GM23338 (cell line): Measurements from ENCODE around the gene SOX13.

Source experiments
- JUNB ChIP-seq: IDR thresholded peaks from one replicate; pipeline ENCODE4 v1.6.1; 2016; ENCODE audit warnings: antibody characterized with exemption; ENCODE audit not compliant: unreplicated experiment
- POLR2AphosphoS5 ChIP-seq: IDR thresholded peaks from 2 replicates; pipeline ENCODE4 v1.6.1; 2016; ENCODE audit warnings: antibody characterized with exemption, low read depth
- TF ChIP-seq, protein P1 (sequence below), 2 experiments: fragments of 200-600 bp in 1 of 2; sonication (generic) in 1 of 2; conservative IDR thresholded peaks; 2 replicates each; pipeline versions ENCODE4 v1.5.1 to v1.6.1; 2016 to 2017; ENCODE audit warnings: antibody characterized with exemption in 2 of 2, low read depth in 2 of 2, mild to moderate bottlenecking in 2 of 2, moderate library complexity in 1 of 2

DNA sequence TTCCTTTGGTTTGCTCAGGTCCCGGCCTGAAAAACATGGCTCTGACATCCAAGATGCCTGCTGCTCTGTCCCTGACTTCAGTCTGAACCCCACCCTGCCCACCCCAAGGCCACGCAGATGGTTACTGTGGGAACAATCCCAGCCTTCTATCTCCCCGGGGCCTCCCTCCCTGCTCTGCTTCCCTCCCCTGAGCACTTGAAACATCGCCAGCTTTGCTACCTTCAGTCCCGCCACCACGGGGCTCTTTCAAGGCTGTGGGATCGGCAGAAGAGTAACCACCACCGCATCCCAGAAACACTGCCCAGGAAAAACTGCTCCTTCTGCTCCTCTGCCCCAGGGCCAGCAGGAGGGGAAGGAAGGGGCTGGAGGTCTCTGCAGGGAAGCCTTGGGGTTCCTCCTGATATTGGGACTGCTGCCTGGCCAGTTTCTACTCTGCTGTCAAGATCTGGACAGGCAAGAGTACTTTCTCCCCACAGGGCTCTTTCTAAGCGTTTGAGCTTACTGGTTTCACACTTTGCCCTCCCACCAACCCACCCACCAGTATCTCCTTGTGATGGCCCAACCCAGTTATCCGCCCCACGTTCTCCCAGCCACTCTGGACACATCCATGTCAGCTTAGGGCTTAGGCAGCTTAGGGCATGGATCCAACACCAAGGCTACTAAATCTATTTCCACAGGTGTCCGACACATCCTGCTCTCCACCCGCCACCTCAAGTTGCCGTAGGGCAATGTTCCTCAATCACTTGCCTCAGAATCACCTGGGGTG is 70.5 kb downstream of the SOX13 start:
- TF ChIP-seq, protein P1, sequence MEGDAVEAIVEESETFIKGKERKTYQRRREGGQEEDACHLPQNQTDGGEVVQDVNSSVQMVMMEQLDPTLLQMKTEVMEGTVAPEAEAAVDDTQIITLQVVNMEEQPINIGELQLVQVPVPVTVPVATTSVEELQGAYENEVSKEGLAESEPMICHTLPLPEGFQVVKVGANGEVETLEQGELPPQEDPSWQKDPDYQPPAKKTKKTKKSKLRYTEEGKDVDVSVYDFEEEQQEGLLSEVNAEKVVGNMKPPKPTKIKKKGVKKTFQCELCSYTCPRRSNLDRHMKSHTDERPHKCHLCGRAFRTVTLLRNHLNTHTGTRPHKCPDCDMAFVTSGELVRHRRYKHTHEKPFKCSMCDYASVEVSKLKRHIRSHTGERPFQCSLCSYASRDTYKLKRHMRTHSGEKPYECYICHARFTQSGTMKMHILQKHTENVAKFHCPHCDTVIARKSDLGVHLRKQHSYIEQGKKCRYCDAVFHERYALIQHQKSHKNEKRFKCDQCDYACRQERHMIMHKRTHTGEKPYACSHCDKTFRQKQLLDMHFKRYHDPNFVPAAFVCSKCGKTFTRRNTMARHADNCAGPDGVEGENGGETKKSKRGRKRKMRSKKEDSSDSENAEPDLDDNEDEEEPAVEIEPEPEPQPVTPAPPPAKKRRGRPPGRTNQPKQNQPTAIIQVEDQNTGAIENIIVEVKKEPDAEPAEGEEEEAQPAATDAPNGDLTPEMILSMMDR (conservative IDR thresholded peaks at IDR 0.05; ENCODE audit: low read depth in 2 of 2): no peak
- TF ChIP-seq JUNB: no peak
- TF ChIP-seq POLR2AphosphoS5: no peak
